Mesendoderm (in vitro differentiated cells): Measurements from ENCODE around the gene GNAZ.

Source experiments
- DNase-seq: peaks from one replicate; pipeline ENCODE4 v3.0.0; 2013
- H2AK5ac ChIP-seq: 2 replicates; pipeline ENCODE4 v1.6.1; 2013; ENCODE audit warnings: low read length, inconsistent platforms
- H2BK120ac ChIP-seq: 2 replicates; pipeline ENCODE4 v1.6.1; 2013; ENCODE audit warnings: low read depth, mild to moderate bottlenecking, low read length, moderate library complexity, mixed read lengths
- H2BK15ac ChIP-seq: replicated peaks from 2 replicates; pipeline ENCODE4 v1.6.1; 2013; ENCODE audit warnings: low read depth, mild to moderate bottlenecking, moderate library complexity
- H2BK5ac ChIP-seq: 2 replicates; pipeline ENCODE4 v1.6.1; 2013; ENCODE audit warnings: low read length, inconsistent platforms
- H3K18ac ChIP-seq: 2 replicates; pipeline ENCODE4 v1.6.1; 2013; ENCODE audit warnings: mild to moderate bottlenecking, low read length, mixed read lengths
- H3K23ac ChIP-seq: one replicate; pipeline ENCODE4 v1.6.1; 2013; ENCODE audit warnings: low read length
- H3K27ac ChIP-seq: 2 replicates; pipeline ENCODE4 v1.5.1; 2013; ENCODE audit warnings: low read depth, mild to moderate bottlenecking, inconsistent platforms, low read length, moderate library complexity
- H3K27me3 ChIP-seq: 2 replicates; pipeline ENCODE4 v1.6.1; 2013; ENCODE audit warnings: low read length, control low read depth, mild to moderate bottlenecking, inconsistent platforms; ENCODE audit not compliant: insufficient read depth, poor library complexity
- H3K36me3 ChIP-seq: 2 replicates; pipeline ENCODE4 v1.6.1; 2013; ENCODE audit warnings: low read length, inconsistent platforms; ENCODE audit not compliant: control insufficient read depth, insufficient read depth
- H3K4ac ChIP-seq: one replicate; pipeline ENCODE4 v1.6.1; 2013; ENCODE audit warnings: low read depth, mild to moderate bottlenecking, low read length, moderate library complexity
- H3K4me1 ChIP-seq: 2 replicates; pipeline ENCODE4 v1.6.1; 2013; ENCODE audit warnings: low read depth, low read length, inconsistent platforms; ENCODE audit not compliant: control insufficient read depth
- H3K4me2 ChIP-seq: 2 replicates; pipeline ENCODE4 v1.6.1; 2013; ENCODE audit warnings: low read length
- H3K4me3 ChIP-seq: 2 replicates; pipeline ENCODE4 v1.5.1; 2013; ENCODE audit warnings: mild to moderate bottlenecking, low read length
- H3K56ac ChIP-seq: one replicate; pipeline ENCODE4 v1.6.1; 2013; ENCODE audit warnings: low read length
- H3K79me1 ChIP-seq: 2 replicates; pipeline ENCODE4 v1.6.1; 2013; ENCODE audit warnings: low read length, inconsistent platforms
- H3K79me2 ChIP-seq: 2 replicates; pipeline ENCODE4 v1.6.1; 2013; ENCODE audit warnings: mild to moderate bottlenecking, low read length; ENCODE audit not compliant: control insufficient read depth, insufficient read depth
- H3K9ac ChIP-seq: 2 replicates; pipeline ENCODE4 v1.6.1; 2013; ENCODE audit warnings: low read length, inconsistent platforms
- H4K5ac ChIP-seq: one replicate; pipeline ENCODE4 v1.6.1; 2013; ENCODE audit warnings: low read length
- H4K8ac ChIP-seq: one replicate; pipeline ENCODE4 v1.6.1; 2013; ENCODE audit warnings: low read depth, mild to moderate bottlenecking, control low read depth, low read length, moderate library complexity
- WGBS: extraction: QIAGEN DNeasy Blood & Tissue Kit; methylation state at CpG from one replicate; pipeline ENCODE4 v1.1.7; 2013; ENCODE audit warnings: low lambda C conversion rate, missing lambda C conversion rate; ENCODE audit not compliant: insufficient coverage; ENCODE audit errors: extremely low coverage; 5-methylcytosine and 5-hydroxymethylcytosine counted together

The GNAZ gene

GRCh38 chr22:23106344-23106743 is 36.0 kb downstream of the GNAZ start:
- no CpG with 5 or more reads among the region's 4 CpGs for WGBS
- Histone ChIP-seq H3K4me2 (no peak overlapping the region), H3K27me3 (no peaks in the 10 kb centered on the region), H3K18ac (no peak overlapping the region), H3K27ac (no peak overlapping the region), H2BK120ac (no peak overlapping the region), H3K79me1 (no peaks in the 10 kb centered on the region), H2BK5ac (no peak overlapping the region), H3K23ac (no peak overlapping the region), H3K36me3 (no peaks in the 10 kb centered on the region), H3K56ac (no peak overlapping the region), H3K4me3 (no peak overlapping the region), H3K9ac (no peak overlapping the region), H4K5ac (no peak overlapping the region), H2BK15ac (no peak overlapping the region), H4K8ac (no peak overlapping the region), H3K4ac (no peak overlapping the region), H3K79me2 (no peaks in the 10 kb centered on the region), H3K4me1 (no peaks in the 10 kb centered on the region), H2AK5ac (no peak overlapping the region)
- DNase-seq: no peak

- Histone ChIP-seq H3K79me2 (no peaks in the 10 kb centered on the region), H4K5ac (no peak overlapping the region), H3K18ac (no peak overlapping the region), H3K4me1 (no peaks in the 10 kb centered on the region), H3K27me3 (no peaks in the 10 kb centered on the region), H2AK5ac (no peak overlapping the region), H3K9ac (no peak overlapping the region), H2BK5ac (no peak overlapping the region), H3K56ac (no peak overlapping the region), H3K4me3 (no peak overlapping the region), H3K27ac (no peak overlapping the region), H2BK15ac (no peak overlapping the region), H4K8ac (no peak overlapping the region), H2BK120ac (no peak overlapping the region), H3K4me2 (no peak overlapping the region), H3K4ac (no peak overlapping the region), H3K79me1 (no peaks in the 10 kb centered on the region), H3K23ac (no peak overlapping the region), H3K36me3 (no peaks in the 10 kb centered on the region)
- no peak for DNase-seq
- no CpG with 5 or more reads among the region's 8 CpGs for WGBS
These were observed 36.6 kb downstream of the GNAZ start for GRCh38 chr22:23106906-23107367.

GRCh38 chr22:23107487-23108248 is 37.3 kb downstream of the GNAZ start:
- H4K8ac ChIP-seq: no peak overlapping the region
- no peaks in the 10 kb centered on the region for H3K79me1 ChIP-seq
- H3K4me3 ChIP-seq: no peak overlapping the region
- H2BK5ac ChIP-seq: no peak overlapping the region
- DNase-seq: no peak
- no peak overlapping the region for H2BK15ac ChIP-seq
- WGBS: no CpG with 5 or more reads among the region's 17 CpGs
- no peak overlapping the region for H3K27ac ChIP-seq
- H3K9ac ChIP-seq: no peak overlapping the region
- no peak overlapping the region for H4K5ac ChIP-seq
- H2BK120ac ChIP-seq: no peak overlapping the region
- H3K4me2 ChIP-seq: no peak overlapping the region
- no peaks in the 10 kb centered on the region for H3K79me2 ChIP-seq
- H3K27me3 ChIP-seq: no peaks in the 10 kb centered on the region
- no peak overlapping the region for H2AK5ac ChIP-seq
- no peaks in the 10 kb centered on the region for H3K4me1 ChIP-seq
- no peak overlapping the region for H3K18ac ChIP-seq
- H3K4ac ChIP-seq: no peak overlapping the region
- no peak overlapping the region for H3K23ac ChIP-seq
- no peak overlapping the region for H3K56ac ChIP-seq
- no peaks in the 10 kb centered on the region for H3K36me3 ChIP-seq

- Histone ChIP-seq H3K36me3 (no peaks in the 10 kb centered on the region), H3K23ac (no peak overlapping the region), H3K9ac (no peak overlapping the region), H2BK120ac (no peak overlapping the region), H4K8ac (no peak overlapping the region), H3K4me3 (no peak overlapping the region), H3K79me2 (no peaks in the 10 kb centered on the region), H3K4me1 (no peaks in the 10 kb centered on the region), H3K18ac (no peak overlapping the region), H2AK5ac (no peak overlapping the region), H3K27ac (no peak overlapping the region), H3K4me2 (no peak overlapping the region), H3K27me3 (no peaks in the 10 kb centered on the region), H4K5ac (no peak overlapping the region), H2BK15ac (no peak overlapping the region), H2BK5ac (no peak overlapping the region), H3K56ac (no peak overlapping the region), H3K4ac (no peak overlapping the region), H3K79me1 (no peaks in the 10 kb centered on the region)
- WGBS: no CpG with 5 or more reads among the region's 7 CpGs
- DNase-seq: no peak
These were observed 38.1 kb downstream of the GNAZ start for GRCh38 chr22:23108249-23109078.

- Histone ChIP-seq H4K8ac (no peak overlapping the region), H3K79me2 (no peaks in the 10 kb centered on the region), H3K18ac (no peak overlapping the region), H3K36me3 (no peaks in the 10 kb centered on the region), H4K5ac (no peak overlapping the region), H3K27me3 (no peaks in the 10 kb centered on the region), H2BK5ac (no peak overlapping the region), H3K4me2 (no peak overlapping the region), H3K4ac (no peak overlapping the region), H3K4me1 (no peaks in the 10 kb centered on the region), H3K4me3 (no peak overlapping the region), H3K27ac (no peak overlapping the region), H2AK5ac (no peak overlapping the region), H3K79me1 (no peaks in the 10 kb centered on the region), H2BK120ac (no peak overlapping the region), H3K23ac (no peak overlapping the region), H3K56ac (no peak overlapping the region), H3K9ac (no peak overlapping the region), H2BK15ac (no peak overlapping the region)
- no CpG with 5 or more reads among the region's 6 CpGs for WGBS
- DNase-seq: no peak
These were observed 38.7 kb downstream of the GNAZ start for GRCh38 chr22:23109079-23109347.
